A549 treated with DMSO at 1 μM for 4 hours (cell line): ENCODE results near the gene WDR93. TPM values are rescaled to one million over a fixed set of nuclear protein-coding genes. Genes with fewer than 3 reads are reported as not detected.

Source experiments
- total RNA-seq: library from RNA; stranded (reverse); fragments of 200-300 nt; extraction: Qiagen RNA extraction; gene quantifications from 5 replicates; pipeline ENCODE4 v1.2.3, GENCODE V29; 2022; ENCODE audit warnings: low read depth

Gene WDR93
- 0.13 to 0.21 TPM (median 0.19 TPM) in 5 replicates for total RNA-seq

GRCh38 chr15:89690276-89691218 is at the start of gene WDR93, which contains the start of gene PEX11A:
TSS of gene WDR93 (plus strand) at chr15:89690811. CDS start at chr15:89701747, 10,936 bp downstream.
TSS of gene PEX11A (minus strand) at chr15:89690754. CDS start at chr15:89690632, 122 bp downstream.

GRCh38 chr15:89654847-89655805 is 35.5 kb upstream of the WDR93 start, which contains the start of gene KIF7:
TSS of gene KIF7 (minus strand) at chr15:89655467. CDS start at chr15:89652930, 2,537 bp downstream.

GRCh38 chr15:89679212-89679611 is 11.4 kb upstream of the WDR93 start, which contains the start of gene PLIN1:
TSS of gene PLIN1 (minus strand) at chr15:89679367. CDS start at chr15:89677489, 1,878 bp downstream.

GRCh38 chr15:89750560-89751542 is 60.2 kb downstream of the WDR93 start, which contains the start of gene MESP1:
TSS of gene MESP1 (minus strand) at chr15:89751249. CDS start at chr15:89751231, 18 bp downstream.

GRCh38 chr15:89776274-89777072 is 85.9 kb downstream of the WDR93 start, which contains the start of gene MESP2:
TSS of gene MESP2 (plus strand) at chr15:89776332. CDS start at chr15:89776358, 26 bp downstream.

Other genes with a start within 250 kb of the WDR93 start
- 33.6 to 42.7 TPM (median 35.6 TPM) in 5 replicates for gene RHCG, start 194.2 kb upstream of the WDR93 start, total RNA-seq
- 12.9 to 16.4 TPM (median 14.2 TPM) in 5 replicates for gene TICRR, start 115.3 kb upstream of the WDR93 start, total RNA-seq
- gene KIF7, start 35.3 kb upstream of the WDR93 start, total RNA-seq: 3.9 to 4.9 TPM (median 4.3 TPM) in 5 replicates
- gene PLIN1, start 11.4 kb upstream of the WDR93 start, total RNA-seq: 0.05 to 0.17 TPM (median 0.08 TPM) in 4 of 5 replicates, not detected in the other
- gene PEX11A, start 57 bp upstream of the WDR93 start, total RNA-seq: 5.9 to 7.3 TPM (median 6.6 TPM) in 5 replicates
- gene MESP1, start 60.4 kb downstream of the WDR93 start, total RNA-seq: 2.7 to 8.0 TPM (median 6.3 TPM) in 5 replicates
- 0.37 to 0.65 TPM (median 0.62 TPM) in 5 replicates for gene MESP2, start 85.5 kb downstream of the WDR93 start, total RNA-seq
- gene ANPEP, start 124.0 kb downstream of the WDR93 start, total RNA-seq: 28.0 to 36.2 TPM (median 32.4 TPM) in 5 replicates
- 39.3 to 64.1 TPM (median 47.0 TPM) in 5 replicates for gene AP3S2, start 203.2 kb downstream of the WDR93 start, total RNA-seq
- 10.2 to 13.8 TPM (median 13.0 TPM) in 5 replicates for gene ARPIN, start 222.1 kb downstream of the WDR93 start, total RNA-seq